K562 (cell line): Measurements from ENCODE around the gene CNPY2. TPM values are rescaled to one million over a fixed set of nuclear protein-coding genes. Genes with fewer than 3 reads are reported as not detected.

Source experiments
- BRD9 ChIP-seq: fragments of 450-650 bp; IDR thresholded peaks from 2 replicates; pipeline ENCODE4 v1.6.1; 2018; ENCODE audit warnings: low read depth; ENCODE audit not compliant: partially characterized antibody
- BRF1 ChIP-seq: IDR thresholded peaks from 3 replicates; pipeline ENCODE4 v1.6.1; 2011; ENCODE audit warnings: borderline replicate concordance, mild to moderate bottlenecking; ENCODE audit not compliant: insufficient read length; ENCODE audit errors: extremely low read depth
- CSDE1 ChIP-seq, 2 experiments: fragments of 450-650 bp; IDR thresholded peaks; 2 replicates each; pipeline ENCODE4 v1.6.1; 2016; ENCODE audit warnings: mild to moderate bottlenecking in 1 of 2
- ELF2 ChIP-seq: fragments of 250-450 bp; sonication (Bioruptor Pico); IDR thresholded peaks from 2 replicates; pipeline ENCODE4 v1.5.0; 2021; ENCODE audit warnings: mild to moderate bottlenecking
- FOXM1 ChIP-seq, 2 experiments: fragments of 450-650 bp in 1 of 2; sonication (generic) in 1 of 2; formaldehyde crosslinking in 1 of 2; IDR thresholded peaks; 2 replicates each; pipeline versions ENCODE4 v1.6.1 to v1.9.0; 2017 to 2022; ENCODE audit warnings: low read depth in 2 of 2, mild to moderate bottlenecking in 2 of 2, missing genetic modification reagents in 1 of 2, moderate library complexity in 1 of 2
- HMG20B ChIP-seq: fragments of 250-450 bp; sonication (Bioruptor Pico); IDR thresholded peaks from 2 replicates; pipeline ENCODE4 v1.5.0; 2021; ENCODE audit warnings: mild to moderate bottlenecking
- MAZ ChIP-seq, 2 experiments: fragments of 450-650 bp in 1 of 2; sonication (generic) in 1 of 2; formaldehyde crosslinking; IDR thresholded peaks in 1 of 2; conservative IDR thresholded peaks in 1 of 2; 2 replicates each; pipeline versions ENCODE4 v1.4.0 to v1.5.0; 2020; ENCODE audit warnings: mild to moderate bottlenecking in 1 of 2, missing genetic modification reagents in 1 of 2
- NELFE ChIP-seq: IDR thresholded peaks from 2 replicates; pipeline ENCODE4 v1.6.1; 2011; ENCODE audit warnings: mild to moderate bottlenecking; ENCODE audit not compliant: insufficient read depth, insufficient read length
- NR1H2 ChIP-seq: sonication (generic); formaldehyde crosslinking; IDR thresholded peaks from 2 replicates; pipeline ENCODE4 v1.4.0; 2020; ENCODE audit warnings: mild to moderate bottlenecking, missing genetic modification reagents
- PURB ChIP-seq: sonication (generic); formaldehyde crosslinking; IDR thresholded peaks from 2 replicates; pipeline ENCODE4 v1.9.0; 2021; ENCODE audit warnings: low read depth, mild to moderate bottlenecking, missing genetic modification reagents
- SMAD4 ChIP-seq: fragments of 250-450 bp; sonication (Bioruptor Pico); conservative IDR thresholded peaks from 2 replicates; pipeline ENCODE4 v1.8.0; 2021; ENCODE audit warnings: inconsistent platforms, mild to moderate bottlenecking, moderate library complexity
- TRIM24 ChIP-seq, 2 experiments: fragments of 450-650 bp; IDR thresholded peaks; 2 replicates each; pipeline ENCODE4 v1.6.1; 2016
- TRIM28 ChIP-seq: fragments of 450-650 bp; IDR thresholded peaks from 2 replicates; pipeline ENCODE4 v1.6.1; 2017
- ZFPM2 ChIP-seq: fragments of 250-450 bp; sonication (Bioruptor Pico); IDR thresholded peaks from 2 replicates; pipeline ENCODE4 v1.5.1; 2022; ENCODE audit warnings: mild to moderate bottlenecking
- ZNF143 ChIP-seq: sonication (generic); formaldehyde crosslinking; IDR thresholded peaks from 2 replicates; pipeline ENCODE4 v1.9.0; 2022; ENCODE audit warnings: mild to moderate bottlenecking, missing genetic modification reagents
- ZNF830 ChIP-seq: fragments of 250-450 bp; sonication (Bioruptor Pico); IDR thresholded peaks from 2 replicates; pipeline ENCODE4 v1.5.0; 2021; ENCODE audit warnings: mild to moderate bottlenecking
- polyA plus RNA-seq, 8 experiments: library from polyadenylated mRNA; depleted of rRNA in 4 of 8; stranded (reverse) in 5 of 8; unstranded in 3 of 8; fragments of >200 nt; fragmentation: Nextera tagmentation in 2 of 8; fragmentation: Illumina TruSeq in 1 of 8; extraction: Ambion mirVana in 2 of 8; extraction: Trizol in 1 of 8; gene quantifications; 2 replicates each; pipeline versions ENCODE4 v1.2.1 to v1.2.3, GENCODE V29; 2011 to 2014; ENCODE audit warnings: inconsistent platforms in 1 of 8, missing spikeins in 1 of 8
- total RNA-seq, 7 experiments: library from RNA; depleted of rRNA in 6 of 7; stranded (reverse); fragments of >200 nt in 6 of 7; fragmentation: Illumina TruSeq in 2 of 7; extraction: Trizol in 2 of 7; gene quantifications; 2 replicates each; pipeline versions ENCODE4 v1.2.1 to v1.2.3, GENCODE V29; 2011 to 2021; ENCODE audit warnings: low replicate concordance in 1 of 7
- TF ChIP-seq, protein P1 (sequence below): fragments of 450-650 bp; IDR thresholded peaks from one replicate; pipeline ENCODE4 v1.6.1; 2018; ENCODE audit warnings: mild to moderate bottlenecking, moderate library complexity; ENCODE audit not compliant: partially characterized antibody
- TF ChIP-seq, protein P2 (sequence below): IDR thresholded peaks from 2 replicates; pipeline ENCODE4 v1.6.1; 2011; ENCODE audit warnings: borderline replicate concordance, low read depth, mild to moderate bottlenecking, moderate library complexity, low read length; ENCODE audit not compliant: insufficient read depth, poor library complexity, severe bottlenecking
- TF ChIP-seq, protein P3 (sequence below): fragments of 250-450 bp; sonication (Bioruptor Pico); IDR thresholded peaks from 2 replicates; pipeline ENCODE4 v1.5.1; 2021; ENCODE audit warnings: mild to moderate bottlenecking
- TF ChIP-seq, protein P4 (sequence below): fragments of 450-650 bp; IDR thresholded peaks from 2 replicates; pipeline ENCODE4 v1.6.1; 2017; ENCODE audit warnings: mild to moderate bottlenecking, moderate library complexity

CNPY2 gene
- total and polyA plus RNA-seq, 9 of the 15 experiments (the other 6 are each of a cell fraction or from before 2014, with no cell fraction given): 33.8 to 190 (median 138) TPM

DNA sequence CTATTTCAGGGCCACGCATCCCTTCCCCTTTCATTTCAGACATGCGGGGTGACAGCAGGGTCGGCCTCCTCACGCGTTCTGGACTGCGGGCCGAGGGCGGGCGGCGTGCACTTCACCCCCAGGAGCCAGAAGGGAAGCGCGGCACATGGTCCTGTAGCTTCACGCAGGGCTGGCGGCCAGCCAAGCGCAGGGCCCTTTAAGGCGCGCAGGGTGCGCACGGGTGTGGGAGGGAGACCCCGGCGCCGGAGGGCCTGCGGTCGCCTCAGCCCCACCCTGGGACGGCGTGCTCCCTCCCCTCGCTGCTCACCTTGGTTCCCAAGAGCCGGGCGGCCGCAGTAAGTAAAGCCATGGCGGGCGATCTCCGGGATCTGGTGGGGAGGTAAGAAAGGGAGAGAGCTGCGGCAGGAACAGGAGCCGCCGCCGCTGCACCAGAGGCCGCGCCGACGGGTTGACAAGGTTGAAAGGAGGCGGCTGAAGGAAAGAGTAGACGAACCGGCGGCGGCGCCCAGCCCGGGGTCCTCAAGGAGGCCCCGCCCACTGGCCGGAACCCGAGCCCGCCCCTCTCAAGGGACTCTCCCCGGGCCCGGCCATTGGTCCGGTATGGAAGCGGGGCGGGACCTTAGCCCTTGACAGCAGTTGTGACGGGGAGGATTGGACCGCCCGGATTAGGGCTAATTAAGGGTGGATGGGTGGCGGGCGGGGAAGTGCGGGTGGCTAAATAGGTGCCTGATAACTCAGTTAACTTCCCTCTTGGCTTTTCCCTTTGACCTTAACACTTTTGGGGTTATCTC lies 15.7 kb downstream of the CNPY2 start, which contains the start of gene CS (continued):
- TF ChIP-seq, protein P1, sequence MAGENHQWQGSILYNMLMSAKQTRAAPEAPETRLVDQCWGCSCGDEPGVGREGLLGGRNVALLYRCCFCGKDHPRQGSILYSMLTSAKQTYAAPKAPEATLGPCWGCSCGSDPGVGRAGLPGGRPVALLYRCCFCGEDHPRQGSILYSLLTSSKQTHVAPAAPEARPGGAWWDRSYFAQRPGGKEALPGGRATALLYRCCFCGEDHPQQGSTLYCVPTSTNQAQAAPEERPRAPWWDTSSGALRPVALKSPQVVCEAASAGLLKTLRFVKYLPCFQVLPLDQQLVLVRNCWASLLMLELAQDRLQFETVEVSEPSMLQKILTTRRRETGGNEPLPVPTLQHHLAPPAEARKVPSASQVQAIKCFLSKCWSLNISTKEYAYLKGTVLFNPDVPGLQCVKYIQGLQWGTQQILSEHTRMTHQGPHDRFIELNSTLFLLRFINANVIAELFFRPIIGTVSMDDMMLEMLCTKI: no peak
- TF ChIP-seq, protein P2, sequence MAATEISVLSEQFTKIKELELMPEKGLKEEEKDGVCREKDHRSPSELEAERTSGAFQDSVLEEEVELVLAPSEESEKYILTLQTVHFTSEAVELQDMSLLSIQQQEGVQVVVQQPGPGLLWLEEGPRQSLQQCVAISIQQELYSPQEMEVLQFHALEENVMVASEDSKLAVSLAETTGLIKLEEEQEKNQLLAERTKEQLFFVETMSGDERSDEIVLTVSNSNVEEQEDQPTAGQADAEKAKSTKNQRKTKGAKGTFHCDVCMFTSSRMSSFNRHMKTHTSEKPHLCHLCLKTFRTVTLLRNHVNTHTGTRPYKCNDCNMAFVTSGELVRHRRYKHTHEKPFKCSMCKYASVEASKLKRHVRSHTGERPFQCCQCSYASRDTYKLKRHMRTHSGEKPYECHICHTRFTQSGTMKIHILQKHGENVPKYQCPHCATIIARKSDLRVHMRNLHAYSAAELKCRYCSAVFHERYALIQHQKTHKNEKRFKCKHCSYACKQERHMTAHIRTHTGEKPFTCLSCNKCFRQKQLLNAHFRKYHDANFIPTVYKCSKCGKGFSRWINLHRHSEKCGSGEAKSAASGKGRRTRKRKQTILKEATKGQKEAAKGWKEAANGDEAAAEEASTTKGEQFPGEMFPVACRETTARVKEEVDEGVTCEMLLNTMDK: no peak
- TF ChIP-seq ZFPM2: no peak
- TF ChIP-seq, protein P3, sequence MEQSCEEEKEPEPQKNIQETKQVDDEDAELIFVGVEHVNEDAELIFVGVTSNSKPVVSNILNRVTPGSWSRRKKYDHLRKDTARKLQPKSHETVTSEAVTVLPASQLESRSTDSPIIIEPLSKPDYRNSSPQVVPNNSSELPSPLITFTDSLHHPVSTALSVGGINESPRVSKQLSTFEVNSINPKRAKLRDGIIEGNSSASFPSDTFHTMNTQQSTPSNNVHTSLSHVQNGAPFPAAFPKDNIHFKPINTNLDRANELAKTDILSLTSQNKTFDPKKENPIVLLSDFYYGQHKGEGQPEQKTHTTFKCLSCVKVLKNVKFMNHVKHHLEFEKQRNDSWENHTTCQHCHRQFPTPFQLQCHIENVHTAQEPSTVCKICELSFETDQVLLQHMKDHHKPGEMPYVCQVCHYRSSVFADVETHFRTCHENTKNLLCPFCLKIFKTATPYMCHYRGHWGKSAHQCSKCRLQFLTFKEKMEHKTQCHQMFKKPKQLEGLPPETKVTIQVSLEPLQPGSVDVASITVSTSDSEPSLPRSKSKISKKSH (CRISPR knock-in tag): no peak
- peak; percentile 76 to 90; a peak in 3 of 4 replicates for TF ChIP-seq MAZ (CRISPR knock-in tag; conservative IDR thresholded peaks at IDR 0.05 in 1 of 2, IDR thresholded peaks at IDR 0.05 in 1 of 2)
- TF ChIP-seq, protein P4, sequence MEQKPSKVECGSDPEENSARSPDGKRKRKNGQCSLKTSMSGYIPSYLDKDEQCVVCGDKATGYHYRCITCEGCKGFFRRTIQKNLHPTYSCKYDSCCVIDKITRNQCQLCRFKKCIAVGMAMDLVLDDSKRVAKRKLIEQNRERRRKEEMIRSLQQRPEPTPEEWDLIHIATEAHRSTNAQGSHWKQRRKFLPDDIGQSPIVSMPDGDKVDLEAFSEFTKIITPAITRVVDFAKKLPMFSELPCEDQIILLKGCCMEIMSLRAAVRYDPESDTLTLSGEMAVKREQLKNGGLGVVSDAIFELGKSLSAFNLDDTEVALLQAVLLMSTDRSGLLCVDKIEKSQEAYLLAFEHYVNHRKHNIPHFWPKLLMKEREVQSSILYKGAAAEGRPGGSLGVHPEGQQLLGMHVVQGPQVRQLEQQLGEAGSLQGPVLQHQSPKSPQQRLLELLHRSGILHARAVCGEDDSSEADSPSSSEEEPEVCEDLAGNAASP: no peak
- TF ChIP-seq ELF2 (CRISPR knock-in tag): no peak
- TF ChIP-seq BRF1: no peak
- 0 out of 2 replicates have a peak, but pooled peaks have one; percentile 25 for TF ChIP-seq ZNF143 (CRISPR knock-in tag)
- peak; percentile 87 for TF ChIP-seq SMAD4 (CRISPR knock-in tag)
- TF ChIP-seq NR1H2 (CRISPR knock-in tag): no peak
- no peak for TF ChIP-seq HMG20B
- TF ChIP-seq BRD9: no peak
- TF ChIP-seq CSDE1 (IDR thresholded peaks at IDR 0.05): no peak
- no peak for TF ChIP-seq NELFE
- TF ChIP-seq PURB: no peak
- no peak for TF ChIP-seq TRIM28
- no peak for TF ChIP-seq ZNF830 (CRISPR knock-in tag)
- TF ChIP-seq FOXM1 (IDR thresholded peaks at IDR 0.05; ENCODE audit: low read depth): no peak
- peak; percentile 88; the same call in 1 of the 2 replicates for TF ChIP-seq FOXM1 (CRISPR knock-in tag; IDR thresholded peaks at IDR 0.05; ENCODE audit: low read depth)
- TF ChIP-seq TRIM24 (IDR thresholded peaks at IDR 0.05): no peak
